Thyroid gland (tissue), 4 donors: Measurements from ENCODE around the gene JPH2. TPM values are rescaled to one million over a fixed set of nuclear protein-coding genes. Genes with fewer than 3 reads are reported as not detected.

Experiments
- DNase-seq, 2 donors: peaks; one replicate each; pipeline ENCODE4 v3.0.0-alpha.2; 2019
- H3K27ac ChIP-seq, 3 donors: fragments of 200-600 bp; sonication (generic); 1 replicate in 2 of 3; 2 replicates in 1 of 3; pipeline ENCODE4 v1.5.1; 2016 to 2019; ENCODE audit warnings: mild to moderate bottlenecking in 1 of 3, moderate library complexity in 1 of 3
- H3K27me3 ChIP-seq: fragments of 200-600 bp; sonication (generic); one replicate; pipeline ENCODE4 v1.5.1; 2019
- H3K36me3 ChIP-seq, 2 donors: fragments of 200-600 bp; sonication (generic); one replicate each; pipeline ENCODE4 v1.5.1; 2016 to 2019
- H3K4me1 ChIP-seq, 2 donors: fragments of 200-600 bp; sonication (generic); one replicate each; pipeline ENCODE4 v1.5.1; 2017 to 2019
- H3K4me3 ChIP-seq, 3 donors: fragments of 200-600 bp; sonication (generic); replicated peaks in 1 of 3; 1 replicate in 2 of 3; 2 replicates in 1 of 3; pipeline ENCODE4 v1.5.1; 2016; ENCODE audit warnings: mild to moderate bottlenecking in 1 of 3
- H3K9me3 ChIP-seq: fragments of 200-600 bp; sonication (generic); one replicate; pipeline ENCODE4 v1.5.1; 2017
- POLR2A ChIP-seq, 2 donors: fragments of 450-650 bp; IDR thresholded peaks; one replicate each; pipeline ENCODE4 v1.6.1; 2017; ENCODE audit warnings: antibody characterized with exemption in 2 of 2, mild to moderate bottlenecking in 2 of 2, moderate library complexity in 1 of 2
- WGBS, 2 donors: methylation state at CpG; one replicate each; pipeline ENCODE4 v1.1.5; 2017; 5-methylcytosine and 5-hydroxymethylcytosine counted together
- intact Hi-C: fragments of 100-400 bp; cut with DNase I; formaldehyde crosslinking; loops from one replicate; pipeline ENCODE4 v1.15.1; 2023
- total RNA-seq, 4 donors: library from RNA; depleted of rRNA; stranded (reverse); fragments of >200 nt; gene quantifications; one replicate each; pipeline ENCODE4 v1.2.3, GENCODE V29; 2016
- TF ChIP-seq, protein P1 (sequence below), 6 experiments: fragments of 200-600 bp in 3 of 6; fragments of 450-650 bp in 3 of 6; sonication (generic) in 3 of 6; IDR thresholded peaks; one replicate each; pipeline ENCODE4 v1.5.1; 2016 to 2019; ENCODE audit warnings: antibody characterized with exemption in 6 of 6, mild to moderate bottlenecking in 2 of 6, inconsistent platforms in 1 of 6, moderate library complexity in 1 of 6

JPH2 gene
- total RNA-seq, 4 donors from 2014 or later: 0.67 to 2.3 (median 1.8) TPM

DNA sequence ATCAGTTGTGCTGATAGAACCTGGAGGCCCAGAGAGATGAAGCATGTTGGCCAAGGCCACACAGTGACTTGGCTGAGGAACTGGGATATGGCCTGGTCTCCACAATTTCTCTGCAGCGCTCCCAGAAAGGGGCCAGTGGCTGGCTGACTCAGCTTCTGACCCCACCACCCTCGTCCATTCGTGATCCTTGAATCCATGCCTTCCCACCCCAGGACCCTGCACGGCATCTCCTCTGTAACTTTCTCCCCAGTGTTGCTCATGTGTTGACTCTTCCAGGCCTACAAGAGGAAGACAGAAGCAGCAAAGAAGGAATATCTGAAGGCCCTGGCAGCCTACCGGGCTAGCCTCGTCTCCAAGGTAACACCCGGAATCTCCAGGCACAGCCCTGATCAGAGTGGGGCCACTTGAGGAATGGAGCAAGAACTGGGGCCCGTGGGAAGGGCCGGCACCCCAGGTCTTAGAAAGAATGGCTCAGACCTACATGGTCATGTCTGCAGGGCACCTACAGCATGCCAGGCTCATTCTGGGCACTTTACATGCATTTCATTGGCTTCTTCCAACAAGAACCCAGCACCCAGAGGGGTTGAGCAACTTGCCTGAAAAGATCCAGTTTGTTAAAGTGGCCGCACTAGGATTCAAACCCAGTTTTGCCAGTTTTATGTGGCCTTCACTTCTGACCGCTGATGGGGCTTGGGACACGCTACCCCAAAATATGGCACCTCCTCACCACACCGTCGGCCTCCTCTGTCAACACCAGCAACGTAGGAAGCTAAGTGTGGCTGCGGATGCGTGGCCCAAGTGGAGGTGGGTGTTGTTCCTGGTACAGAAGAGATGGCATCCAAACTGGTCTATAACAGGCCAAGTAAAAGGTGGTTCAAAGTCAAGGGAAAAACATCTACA, 122.2 kb downstream of the JPH2 start:
- no peaks in the 10 kb centered on the region for H3K36me3 ChIP-seq
- 94 to 96% methylated on average over 12 to 17 of the region's 17 CpGs for WGBS, 2 donors
- intact Hi-C loops: no loop called here

More for the DNA sequence above, 122.2 kb downstream of the JPH2 start:
- H3K27me3 ChIP-seq: no peaks in the 10 kb centered on the region
- no peak for TF ChIP-seq POLR2A (IDR thresholded peaks at IDR 0.05)
- TF ChIP-seq, protein P1, sequence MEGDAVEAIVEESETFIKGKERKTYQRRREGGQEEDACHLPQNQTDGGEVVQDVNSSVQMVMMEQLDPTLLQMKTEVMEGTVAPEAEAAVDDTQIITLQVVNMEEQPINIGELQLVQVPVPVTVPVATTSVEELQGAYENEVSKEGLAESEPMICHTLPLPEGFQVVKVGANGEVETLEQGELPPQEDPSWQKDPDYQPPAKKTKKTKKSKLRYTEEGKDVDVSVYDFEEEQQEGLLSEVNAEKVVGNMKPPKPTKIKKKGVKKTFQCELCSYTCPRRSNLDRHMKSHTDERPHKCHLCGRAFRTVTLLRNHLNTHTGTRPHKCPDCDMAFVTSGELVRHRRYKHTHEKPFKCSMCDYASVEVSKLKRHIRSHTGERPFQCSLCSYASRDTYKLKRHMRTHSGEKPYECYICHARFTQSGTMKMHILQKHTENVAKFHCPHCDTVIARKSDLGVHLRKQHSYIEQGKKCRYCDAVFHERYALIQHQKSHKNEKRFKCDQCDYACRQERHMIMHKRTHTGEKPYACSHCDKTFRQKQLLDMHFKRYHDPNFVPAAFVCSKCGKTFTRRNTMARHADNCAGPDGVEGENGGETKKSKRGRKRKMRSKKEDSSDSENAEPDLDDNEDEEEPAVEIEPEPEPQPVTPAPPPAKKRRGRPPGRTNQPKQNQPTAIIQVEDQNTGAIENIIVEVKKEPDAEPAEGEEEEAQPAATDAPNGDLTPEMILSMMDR (IDR thresholded peaks at IDR 0.05): no peak
- no peak for DNase-seq
- no peaks in the 10 kb centered on the region for H3K9me3 ChIP-seq
- no peak overlapping the region for H3K4me3 ChIP-seq
- no peak overlapping the region for H3K27ac ChIP-seq
- no peaks in the 10 kb centered on the region for H3K4me1 ChIP-seq

Other genes with a start within 250 kb of the JPH2 start
- 10 to 100 TPM; 36.2 to 56.4 (median 43.0) TPM for gene OSER1, start 23.6 kb upstream of the JPH2 start, total RNA-seq
- under 1 TPM in 1 of 4 donors, not detected in 3; 0.29 TPM for gene GDAP1L1, start 60.1 kb upstream of the JPH2 start, total RNA-seq
- gene FITM2, start 124.0 kb upstream of the JPH2 start, total RNA-seq: 10 to 100 TPM in 3 of 4 donors, 1 to 10 TPM in 1; 8.3 to 14.2 (median 12.6) TPM
- not detected for gene R3HDML, start 149.9 kb upstream of the JPH2 start, total RNA-seq
- gene HNF4A, start 168.5 kb upstream of the JPH2 start, total RNA-seq: not detected